NCI-H226 (cell line): ENCODE results near the gene THAP8.

Experiments used
- DNase-seq: peaks from one replicate; pipeline ENCODE4 v3.0.0-alpha.2; 2015

The THAP8 gene

DNA sequence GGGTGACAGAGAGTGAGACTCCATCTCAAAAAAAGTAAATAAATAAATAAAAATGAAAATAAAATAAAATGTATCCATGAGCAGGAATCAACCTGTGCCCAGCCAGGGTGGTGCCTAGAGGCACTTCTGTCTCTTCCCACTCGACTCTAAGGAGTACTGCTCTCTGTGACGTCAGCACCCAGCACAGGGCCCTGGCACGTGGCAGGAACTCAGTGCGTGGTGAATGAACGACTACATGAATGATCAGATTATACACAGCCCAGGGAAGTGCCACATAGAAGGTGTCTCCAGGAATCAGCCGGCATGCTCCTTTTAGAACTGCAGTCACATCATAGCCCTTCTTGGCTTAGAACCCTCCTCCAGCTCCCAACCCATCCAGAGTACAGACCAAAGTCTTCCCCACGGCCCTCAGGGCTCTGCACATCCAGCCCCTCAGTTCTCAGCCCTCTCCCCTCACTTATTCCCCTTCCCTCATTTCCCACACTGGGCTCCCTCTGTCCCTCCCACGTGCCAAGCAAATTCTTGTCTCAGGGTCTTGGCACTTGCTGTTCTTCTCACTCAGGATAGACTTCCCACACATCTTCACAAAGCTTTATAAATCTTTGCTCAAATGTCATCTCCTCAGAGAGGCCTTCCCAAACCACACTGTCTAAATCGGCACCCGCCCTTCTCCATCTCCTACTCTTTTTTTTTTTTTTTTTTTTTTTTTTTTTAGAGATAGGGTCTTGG lies 25.6 kb downstream of the THAP8 start:
- no peak for DNase-seq

DNA sequence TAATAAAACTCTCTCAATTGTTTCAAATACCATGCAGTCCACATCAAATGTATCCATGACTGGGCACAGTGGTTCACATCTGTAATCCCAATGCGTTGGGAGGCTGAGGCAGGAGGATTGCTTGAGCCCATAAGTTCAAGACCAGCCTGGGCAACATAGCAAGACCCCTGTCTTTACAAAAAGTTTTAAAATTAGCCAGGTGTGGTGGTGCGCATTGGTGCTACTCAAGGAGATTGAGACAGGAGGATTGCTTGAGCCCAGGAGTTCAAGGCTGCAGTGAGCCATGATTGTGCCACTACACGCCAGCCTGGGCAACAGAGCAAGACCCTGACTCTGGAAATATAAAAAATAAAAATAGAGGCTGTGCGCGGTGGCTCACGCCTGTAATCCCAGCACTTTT lies 26.4 kb downstream of the THAP8 start:
- no peak for DNase-seq

DNA sequence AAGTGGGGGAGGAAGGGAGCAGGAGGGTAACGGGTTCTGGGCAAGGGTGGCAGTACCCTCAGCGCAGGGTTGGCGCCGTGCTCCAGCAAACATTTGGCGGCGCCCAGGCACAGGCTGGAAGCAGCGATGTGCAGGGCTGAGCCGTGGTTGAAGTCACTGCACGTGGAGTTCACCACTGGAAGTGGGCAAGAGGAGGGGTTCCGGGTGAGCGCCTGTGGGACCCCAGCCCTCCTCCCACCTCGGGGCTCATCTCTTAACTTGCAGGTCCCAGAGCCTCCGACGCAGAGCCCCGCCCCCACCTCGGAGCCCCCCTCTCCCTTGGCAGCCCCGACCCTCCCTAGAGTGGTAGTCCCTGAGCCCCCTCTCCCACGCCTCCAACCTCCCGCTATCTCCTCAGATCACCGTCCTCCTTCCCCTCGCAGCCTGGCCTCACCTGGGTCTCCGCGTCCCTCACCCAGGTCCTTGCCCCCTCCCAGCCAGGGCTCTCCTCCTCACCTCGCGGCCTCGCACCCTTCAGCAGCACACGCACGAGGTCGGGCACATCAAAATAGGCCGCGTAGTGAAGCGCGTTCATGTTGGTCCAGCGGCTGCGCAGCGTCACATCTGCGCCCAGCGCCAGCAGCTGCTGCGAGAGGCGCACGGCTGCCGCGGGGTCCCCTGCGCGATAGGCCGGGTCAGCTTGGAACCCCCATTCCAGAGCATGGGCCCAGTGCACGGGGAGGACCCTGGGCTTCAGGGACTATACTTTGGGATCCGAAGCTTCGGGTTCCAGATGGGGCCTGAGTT lies 27.8 kb downstream of the THAP8 start:
- DNase-seq = no peak

DNA sequence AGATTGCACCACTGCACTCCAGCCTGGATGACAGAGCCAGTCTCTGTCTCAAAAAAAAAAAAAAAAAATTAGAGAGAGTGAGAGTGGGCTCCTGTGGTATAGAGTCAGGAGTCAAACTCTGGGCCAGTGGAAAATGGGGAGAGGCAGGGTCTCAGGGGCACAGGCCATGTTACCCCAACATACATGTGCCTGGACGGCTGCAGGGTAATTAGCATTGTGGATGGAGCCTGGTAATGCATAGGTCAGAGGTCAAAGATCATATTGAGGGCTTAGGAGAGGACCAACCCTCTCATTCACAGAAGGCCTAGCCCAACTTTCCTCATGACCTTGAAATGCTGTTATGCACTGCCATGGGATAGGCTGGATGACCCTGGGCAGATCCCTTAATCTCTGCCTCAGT lies 28.5 kb downstream of the THAP8 start:
- DNase-seq = no peak

DNA sequence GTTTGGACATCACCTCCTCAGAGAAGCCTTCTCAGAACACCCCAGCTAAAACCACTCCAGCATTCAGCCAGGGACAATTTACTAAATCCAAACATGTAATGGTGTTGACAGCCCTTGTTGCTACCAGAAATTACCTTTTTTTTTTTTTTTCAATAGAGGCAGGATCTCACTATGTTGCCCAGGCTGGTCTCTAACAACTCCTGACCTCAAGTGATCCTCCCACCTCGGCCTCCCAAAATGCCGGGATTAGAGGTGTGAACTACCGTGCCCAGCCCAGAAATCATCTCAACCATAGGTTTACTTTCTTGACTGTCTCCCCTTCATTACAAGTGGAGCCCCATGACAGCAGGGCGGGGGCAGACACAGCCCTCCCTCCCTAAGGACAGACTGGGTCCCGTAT lies 30.7 kb downstream of the THAP8 start:
- DNase-seq = no peak

- no peak for DNase-seq
These were observed 34.9 kb downstream of the THAP8 start for GRCh38 chr19:36019061-36019670.

DNA sequence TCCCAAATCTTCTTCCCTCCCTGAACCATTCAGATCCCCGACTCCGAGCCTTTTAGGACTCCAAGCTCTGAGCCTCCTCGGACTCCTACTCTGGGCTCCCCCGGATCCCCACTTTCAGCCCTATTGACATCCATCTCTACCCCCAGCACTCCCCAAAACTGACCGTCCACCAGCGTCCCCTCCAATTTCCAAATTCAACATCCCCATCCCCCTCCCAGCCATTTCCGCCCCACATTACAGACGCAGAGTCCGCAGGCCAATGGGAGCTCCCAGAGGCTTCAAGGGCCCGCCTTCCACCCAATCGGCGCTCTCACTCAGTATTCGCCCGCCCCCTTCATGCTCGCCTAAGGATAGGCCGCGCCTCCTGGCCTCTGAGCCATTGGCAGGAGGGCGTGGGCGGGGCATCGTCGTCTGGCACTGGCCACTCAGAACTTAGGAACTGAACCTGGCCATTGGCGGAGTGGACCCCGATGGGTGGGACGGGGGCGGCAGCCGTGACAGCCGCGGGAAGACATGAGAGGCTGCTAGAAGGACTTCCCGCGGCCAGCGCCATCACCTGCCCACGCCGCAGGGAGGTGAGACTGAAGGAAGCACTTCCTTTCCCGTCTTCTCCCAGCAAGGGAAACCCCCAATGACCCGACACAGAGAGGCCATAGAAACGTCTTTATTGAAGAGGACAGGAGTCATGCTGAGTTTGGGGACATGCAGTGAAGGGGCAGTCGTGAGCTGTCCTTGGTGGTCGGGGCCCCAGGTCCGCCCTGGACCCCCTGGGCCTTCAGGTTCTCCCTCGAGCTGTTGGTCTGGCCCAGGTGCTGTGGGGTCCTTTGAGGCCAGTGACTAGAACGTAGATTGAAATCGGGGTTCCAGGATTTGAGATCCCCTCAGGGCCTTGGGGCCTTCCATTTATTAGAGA lies 39.8 kb downstream of the THAP8 start, which contains the start of gene ALKBH6:
Gene ALKBH6, minus strand, starts transcription at position 202 of the 913 bp plus-strand sequence. CDS start 816 bp downstream, outside the sequence.
- peak; percentile 98 for DNase-seq

DNA sequence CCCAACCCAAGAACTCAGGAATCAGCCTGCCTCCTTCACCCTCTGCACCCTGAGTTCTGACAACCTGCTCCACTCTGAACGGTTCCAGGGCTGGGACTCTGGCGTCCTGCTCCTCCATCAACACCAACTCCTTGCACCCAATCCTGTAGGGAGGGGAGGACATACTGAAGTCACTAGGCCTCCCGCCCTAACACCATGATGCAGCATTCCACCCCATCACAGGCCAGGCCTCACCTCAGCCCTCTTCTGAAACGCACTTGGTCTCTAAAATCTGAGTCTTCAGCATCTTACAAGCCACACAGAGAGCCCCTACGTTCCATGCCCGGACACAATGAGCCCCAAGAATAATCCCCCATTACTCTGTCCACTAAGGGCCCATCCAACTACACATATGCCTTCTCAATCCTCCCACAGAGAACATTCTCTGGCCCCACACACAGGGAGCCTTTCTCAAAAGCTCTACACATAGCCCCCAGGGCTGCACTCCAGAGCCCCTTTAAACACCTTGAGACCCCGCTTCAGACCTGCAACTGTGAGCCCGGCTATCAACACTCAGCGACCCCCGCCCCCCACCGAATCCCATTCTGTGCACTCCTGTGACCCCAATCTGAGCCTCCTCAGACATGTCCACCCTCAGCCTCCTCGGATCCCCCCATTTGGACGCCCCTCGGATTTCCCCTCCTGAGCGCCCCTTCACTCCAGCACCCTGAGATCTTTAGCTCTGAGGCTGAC lies 40.6 kb downstream of the THAP8 start:
- no peak for DNase-seq

DNA sequence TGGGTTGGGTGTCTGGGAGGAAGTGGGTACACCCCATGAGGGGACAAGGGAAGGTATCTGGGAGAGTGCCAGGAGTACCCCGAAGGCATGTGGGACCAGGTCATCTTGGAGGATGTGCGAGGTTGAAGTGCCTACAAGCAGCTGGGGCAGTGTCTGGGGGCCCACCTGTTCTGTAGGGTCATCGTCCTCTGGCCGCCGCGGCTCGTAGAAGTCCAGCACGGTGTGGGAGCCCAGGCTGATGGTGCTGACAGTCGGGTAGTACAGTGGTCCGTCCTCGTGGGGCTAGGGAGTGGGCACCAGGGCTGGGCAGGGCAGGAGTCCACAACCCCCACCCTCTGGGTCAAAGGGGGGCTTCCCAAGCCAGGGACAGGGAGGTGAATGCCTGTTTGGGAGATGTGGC lies 43.7 kb downstream of the THAP8 start:
- no peak for DNase-seq

- no peak for DNase-seq
These were observed 44.3 kb downstream of the THAP8 start for GRCh38 chr19:36009633-36010379.

- DNase-seq = peak; percentile 42
These were observed 44.9 kb downstream of the THAP8 start for GRCh38 chr19:36009220-36009619.

- no peak for DNase-seq
These were observed 45.6 kb downstream of the THAP8 start, which contains the start of gene SYNE4 for GRCh38 chr19:36008336-36008978. Gene SYNE4 (minus strand): TSS chr19:36008813. CDS start chr19:36008681, 132 bp downstream.

GRCh38 chr19:36006955-36007354 lies 47.1 kb downstream of the THAP8 start:
- DNase-seq = no peak

DNA sequence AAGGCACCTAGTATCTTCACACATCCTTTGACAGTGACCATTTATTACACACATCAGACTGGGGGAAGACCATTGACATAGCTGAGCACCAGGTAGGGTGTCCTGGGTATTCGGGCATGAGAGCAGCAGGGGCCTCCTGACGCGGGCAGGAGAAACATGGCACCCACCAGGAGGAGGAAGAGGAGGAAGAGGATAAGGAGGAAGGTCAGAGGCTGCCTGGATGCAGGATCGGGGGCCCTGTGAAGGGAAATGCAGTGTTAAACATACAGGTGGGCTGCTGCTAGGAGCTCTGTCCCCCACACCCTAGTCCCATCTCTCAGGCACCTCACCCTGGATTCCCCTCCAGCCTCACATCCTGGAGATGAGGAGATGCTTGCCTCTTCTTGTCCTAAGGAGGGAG lies 50.8 kb downstream of the THAP8 start:
- DNase-seq = no peak

- no peak for DNase-seq
These were observed 52.5 kb downstream of the THAP8 start for GRCh38 chr19:36001605-36002004.

DNA sequence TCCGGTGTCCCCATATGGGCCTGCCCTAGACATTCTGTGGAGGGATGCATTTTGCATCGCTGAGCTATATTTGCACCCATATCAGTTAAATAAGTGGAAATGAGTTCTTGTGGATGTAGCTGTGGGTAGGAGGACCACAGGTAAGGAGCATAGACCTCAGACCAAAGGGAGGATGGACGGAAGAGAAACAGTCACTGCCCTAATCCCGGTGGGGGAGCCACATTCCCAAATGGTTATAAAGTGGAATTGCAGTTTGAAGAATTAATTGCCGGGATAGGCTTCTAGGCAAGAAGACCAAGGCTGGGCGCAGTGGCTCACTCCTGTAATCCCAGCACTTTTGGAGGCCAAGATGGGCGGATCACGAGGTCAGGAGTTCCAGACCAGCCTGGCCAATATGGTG lies 57.3 kb downstream of the THAP8 start:
- no peak for DNase-seq

GRCh38 chr19:35995048-35995993 lies 58.8 kb downstream of the THAP8 start, which contains the start of gene SDHAF1:
Gene SDHAF1 (plus strand): TSS chr19:35995188. CDS start chr19:35995275, 87 bp downstream.
- DNase-seq = peak; percentile 91

GRCh38 chr19:35993923-35994598 lies 60.0 kb downstream of the THAP8 start:
- no peak for DNase-seq
